ENCODE measurements around the gene SGCD.

SGCD gene

DNA sequence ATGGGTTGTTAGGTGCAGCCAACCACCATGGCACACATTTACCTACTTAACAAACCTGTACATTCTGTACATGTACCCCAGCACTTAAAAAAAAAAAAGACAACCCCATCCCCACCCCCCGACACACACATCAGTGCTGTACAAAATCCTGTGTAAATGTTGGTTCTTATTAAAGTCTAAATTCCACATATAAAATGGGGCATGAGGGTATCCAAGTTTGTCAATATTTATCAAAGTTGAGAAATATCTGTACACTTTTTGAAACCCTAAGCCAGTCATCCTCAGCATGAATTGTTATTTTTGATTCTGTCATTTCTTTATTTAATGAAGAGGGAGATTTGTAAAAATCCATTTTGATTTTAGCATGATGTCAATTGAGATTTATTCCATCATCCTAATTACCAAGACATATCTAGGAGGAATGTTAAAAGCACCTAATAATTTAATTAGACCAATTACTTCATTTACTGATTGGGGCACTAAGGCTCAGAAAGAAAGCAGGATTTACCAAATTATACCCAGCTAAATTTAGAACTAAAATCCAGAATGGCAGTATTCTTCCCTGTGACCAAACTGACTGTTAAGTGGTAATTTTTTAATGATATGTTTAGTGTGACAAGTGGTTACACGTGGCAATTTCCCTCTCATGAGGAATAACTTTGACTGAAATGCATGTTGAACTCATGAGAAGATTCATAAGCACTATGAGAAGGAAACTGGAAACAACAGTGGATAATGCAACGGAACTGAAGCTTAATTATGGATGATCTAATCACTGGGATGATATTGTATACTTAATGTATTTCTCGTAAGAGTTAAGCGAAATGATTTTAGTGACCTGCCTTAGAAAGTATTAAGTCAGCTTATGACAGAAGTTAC lies 195.9 kb downstream of the SGCD start:
- DNase-seq: no peak

DNA sequence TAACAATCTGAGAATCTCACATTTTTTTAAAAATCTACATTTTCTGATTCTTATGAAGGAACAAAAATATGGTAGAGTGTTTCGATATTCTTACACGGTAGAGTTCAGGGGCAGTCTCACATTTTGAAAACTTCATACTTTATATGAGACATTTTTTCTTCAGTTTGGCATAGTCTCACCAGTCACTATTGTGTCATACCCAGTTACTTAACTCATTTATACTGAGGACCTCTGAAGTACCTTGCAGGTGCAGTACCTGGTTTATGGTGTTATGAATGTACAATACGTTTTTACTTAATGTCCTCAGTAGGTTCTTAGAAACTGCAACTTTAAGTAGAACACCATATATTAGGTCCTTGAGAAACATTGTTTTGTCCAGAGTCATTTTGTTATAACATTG lies 196.6 kb downstream of the SGCD start:
- DNase-seq: no peak

DNA sequence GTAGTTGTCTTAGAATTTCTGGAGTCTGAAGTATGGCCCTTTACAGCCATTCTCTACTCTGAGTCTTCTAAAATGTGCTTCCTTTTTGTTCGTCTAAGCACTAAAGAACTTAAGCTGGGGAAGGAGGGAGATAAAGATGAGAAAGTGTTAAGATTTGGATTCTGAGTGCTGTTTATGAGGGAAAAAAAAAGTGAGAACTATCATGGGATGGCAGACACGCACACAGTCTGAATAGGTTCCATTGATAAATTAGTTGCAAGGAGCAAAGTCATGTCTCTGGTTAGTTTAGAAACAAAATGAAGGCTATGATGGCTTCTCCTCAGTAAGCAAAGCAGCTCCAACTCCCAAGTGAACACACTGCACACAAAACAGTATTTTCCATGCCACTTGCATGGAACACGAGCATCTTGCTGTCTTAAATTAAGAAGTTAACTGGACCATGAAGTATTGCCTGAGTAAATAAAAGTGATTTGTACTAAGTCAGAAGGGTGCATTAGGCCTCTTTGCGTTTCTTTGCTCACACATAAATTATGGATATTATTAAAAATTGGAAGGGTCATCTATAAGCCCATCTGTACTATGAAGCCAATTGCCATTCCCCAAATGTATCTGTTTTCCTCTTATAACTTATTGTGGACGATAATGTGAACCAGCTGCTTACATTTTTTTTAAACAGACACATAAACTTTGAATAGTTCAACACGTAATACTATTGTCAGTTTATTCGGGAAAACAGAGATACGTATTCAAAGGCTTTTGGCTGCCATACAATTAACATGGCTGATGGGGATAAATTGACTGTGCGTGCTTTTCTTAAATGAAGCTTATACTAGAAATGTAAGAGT lies 199.3 kb downstream of the SGCD start:
- DNase-seq: no peak

DNA sequence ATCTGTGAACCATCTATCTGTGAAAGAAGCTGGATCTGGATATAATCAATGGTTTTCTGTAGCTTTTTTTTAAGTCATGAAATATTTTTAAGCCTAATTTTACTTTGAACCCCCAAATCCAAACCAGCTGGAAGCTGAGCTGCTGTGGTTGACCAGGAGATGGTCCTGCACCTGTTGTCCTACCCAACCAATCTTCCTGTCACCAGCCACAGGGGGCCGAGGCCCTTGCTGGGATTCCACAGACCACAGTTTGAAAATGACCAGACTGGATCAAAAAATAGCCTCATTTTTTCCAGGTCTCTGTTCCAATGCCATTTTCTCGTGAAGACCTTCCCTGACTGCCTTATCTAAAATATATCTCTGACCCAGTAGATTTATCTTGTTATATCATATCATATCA lies 200.6 kb downstream of the SGCD start:
- no peak for DNase-seq

DNA sequence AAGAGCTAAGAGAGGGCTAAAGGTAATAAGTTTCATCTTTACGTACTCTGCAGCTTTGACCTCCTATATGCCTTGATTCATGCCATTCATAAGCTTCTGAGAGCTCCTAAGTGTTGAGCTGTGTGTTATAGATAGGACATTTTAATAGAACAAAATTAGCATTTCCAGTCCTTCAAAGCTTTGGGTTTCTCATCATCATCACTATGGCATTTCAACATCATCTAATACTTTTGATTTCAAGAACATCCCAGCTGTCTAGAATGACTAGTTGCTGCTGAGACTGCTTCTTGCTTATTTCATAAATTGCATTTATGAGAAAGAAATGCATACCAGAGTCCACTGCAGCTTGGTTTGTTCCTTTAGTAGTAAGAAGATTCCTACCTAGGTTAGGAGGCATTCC lies 201.7 kb downstream of the SGCD start:
- DNase-seq: no peak

DNA sequence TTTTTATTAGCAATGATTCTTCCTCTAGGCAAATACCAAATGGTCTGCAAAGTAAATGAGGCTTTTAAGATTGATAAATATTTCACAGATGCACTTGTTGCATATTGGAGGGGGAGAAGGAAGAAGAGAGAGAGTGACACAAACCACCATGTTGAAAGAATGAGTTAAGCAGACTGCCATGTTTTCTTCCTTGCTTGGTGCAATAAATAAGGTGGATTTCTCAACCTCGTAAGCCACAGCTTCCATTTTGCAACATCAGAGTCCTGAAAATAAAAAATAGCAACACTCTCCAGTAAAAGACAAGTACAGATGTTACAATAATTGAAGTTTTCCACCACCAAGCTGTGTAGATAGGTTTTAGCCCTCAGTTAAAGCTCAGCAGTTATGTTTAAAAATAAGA lies 202.9 kb downstream of the SGCD start:
- no peak for DNase-seq

DNA sequence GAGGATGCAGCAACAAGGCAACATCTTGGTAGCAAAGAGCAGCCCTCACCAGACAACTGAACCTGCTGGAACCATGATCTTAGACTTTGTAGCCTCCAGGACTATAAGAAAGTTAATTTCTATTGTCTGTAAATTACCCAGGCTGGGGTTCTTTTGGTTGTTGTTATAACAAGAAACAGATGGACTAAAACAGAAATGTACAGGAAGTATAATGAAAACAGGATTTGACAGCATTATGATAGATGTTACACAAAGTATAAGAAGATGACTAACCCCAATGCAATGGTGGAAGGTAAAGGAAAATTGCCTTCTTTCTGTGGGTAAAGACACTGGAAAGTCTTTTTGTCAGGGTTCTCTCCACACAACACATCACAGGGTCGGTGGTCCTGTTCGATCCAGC lies 204.2 kb downstream of the SGCD start:
- DNase-seq: no peak

DNA sequence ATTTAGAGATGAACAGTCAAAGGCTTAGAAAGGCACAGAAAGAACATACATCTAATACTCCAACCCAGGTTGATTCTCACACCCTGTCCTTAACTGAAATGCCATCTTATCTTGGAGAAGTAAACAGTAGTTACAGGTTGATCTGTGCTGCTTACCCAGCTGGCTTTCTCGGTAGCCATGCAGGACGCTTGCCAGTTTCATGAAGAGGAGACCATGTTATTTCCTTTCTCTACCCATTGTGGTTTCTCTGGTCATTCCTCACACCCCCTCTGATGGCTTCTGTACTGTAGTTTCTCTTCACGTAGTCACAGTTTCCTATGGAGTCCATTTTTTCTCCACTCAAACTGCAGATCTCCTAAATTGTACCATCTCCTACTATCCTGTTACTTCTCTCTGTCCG lies 206.0 kb downstream of the SGCD start:
- DNase-seq: no peak

DNA sequence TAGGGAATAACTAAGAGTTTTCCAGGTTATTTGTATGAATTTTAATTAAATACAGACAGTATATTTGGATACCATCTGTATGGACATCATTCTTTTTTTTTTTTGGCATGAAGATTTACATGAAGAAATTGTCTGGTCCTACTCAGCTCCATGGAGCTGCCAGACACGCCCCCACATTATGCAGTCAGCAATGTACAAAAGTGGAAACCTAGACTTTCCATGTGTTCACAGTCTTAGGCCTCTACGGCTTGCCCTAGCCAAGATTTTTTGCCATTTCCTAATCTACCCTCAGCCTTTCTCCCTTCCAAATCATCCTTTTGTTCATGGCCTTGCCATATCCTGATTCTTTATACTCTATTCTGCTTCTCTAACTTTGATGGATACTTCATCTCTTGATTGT lies 207.1 kb downstream of the SGCD start:
- no peak for DNase-seq

DNA sequence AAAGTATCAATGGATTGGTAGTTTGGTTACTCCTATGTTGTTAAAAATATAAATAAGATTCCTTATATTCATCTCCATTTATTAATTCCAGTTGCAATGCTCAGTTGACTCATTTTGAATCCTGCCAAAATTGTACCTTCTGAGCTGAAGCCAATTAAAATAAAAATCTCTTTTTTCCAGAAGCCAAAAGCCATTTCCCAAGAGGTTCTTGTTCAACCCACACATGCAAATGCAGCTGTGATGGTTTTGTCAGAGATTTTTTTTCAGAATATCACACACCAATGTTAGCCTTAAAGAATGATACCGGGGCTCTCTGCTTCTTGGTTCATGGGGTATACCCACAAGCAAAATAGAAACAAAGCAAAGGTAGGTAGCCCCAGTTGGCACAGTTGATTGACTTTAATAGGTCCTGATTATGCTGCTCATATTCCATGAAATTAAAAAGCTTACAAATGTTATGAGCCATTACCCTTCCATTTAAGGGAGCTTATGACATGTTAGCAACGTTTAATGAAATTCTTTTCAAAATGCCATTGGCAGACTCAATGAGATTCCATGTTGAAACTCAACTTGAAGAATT lies 208.0 kb downstream of the SGCD start:
- DNase-seq: no peak

DNA sequence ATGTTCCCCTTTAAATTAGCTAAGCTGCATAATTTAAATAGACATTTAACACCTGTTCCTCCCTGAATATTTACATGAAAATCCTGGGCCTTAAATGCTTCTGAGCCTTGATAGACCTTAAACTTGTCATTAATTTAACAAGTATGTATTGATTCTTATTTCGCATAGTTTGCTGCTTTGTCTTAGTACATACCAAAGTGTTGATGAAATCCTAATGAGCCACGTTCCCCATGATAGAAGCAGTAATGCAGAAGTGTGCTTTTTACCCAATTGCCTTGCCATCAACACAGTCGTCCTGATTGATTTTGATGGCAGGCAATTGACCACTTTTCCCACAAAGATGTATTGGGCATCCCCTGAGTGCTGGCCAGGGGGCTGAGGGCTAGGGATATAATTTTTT lies 213.5 kb downstream of the SGCD start:
- no peak for DNase-seq

DNA sequence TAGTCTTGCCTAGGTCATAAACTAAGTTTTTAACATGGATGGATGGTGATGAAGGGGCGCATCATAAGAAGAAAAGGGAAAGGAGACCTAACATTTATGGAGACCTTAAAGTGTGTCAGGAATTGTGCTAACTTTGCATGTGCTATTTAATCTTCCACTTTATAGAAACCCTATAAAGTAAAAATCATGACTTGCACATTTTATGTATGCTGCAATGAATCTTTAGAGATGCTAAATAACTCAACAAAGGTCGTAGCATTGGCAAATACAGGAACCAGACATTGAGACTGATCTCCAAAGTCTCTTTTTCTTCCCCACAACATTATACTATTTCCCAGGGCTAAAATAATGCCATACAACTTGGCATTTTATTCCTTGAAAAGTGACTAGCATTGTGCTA lies 214.6 kb downstream of the SGCD start:
- no peak for DNase-seq

DNA sequence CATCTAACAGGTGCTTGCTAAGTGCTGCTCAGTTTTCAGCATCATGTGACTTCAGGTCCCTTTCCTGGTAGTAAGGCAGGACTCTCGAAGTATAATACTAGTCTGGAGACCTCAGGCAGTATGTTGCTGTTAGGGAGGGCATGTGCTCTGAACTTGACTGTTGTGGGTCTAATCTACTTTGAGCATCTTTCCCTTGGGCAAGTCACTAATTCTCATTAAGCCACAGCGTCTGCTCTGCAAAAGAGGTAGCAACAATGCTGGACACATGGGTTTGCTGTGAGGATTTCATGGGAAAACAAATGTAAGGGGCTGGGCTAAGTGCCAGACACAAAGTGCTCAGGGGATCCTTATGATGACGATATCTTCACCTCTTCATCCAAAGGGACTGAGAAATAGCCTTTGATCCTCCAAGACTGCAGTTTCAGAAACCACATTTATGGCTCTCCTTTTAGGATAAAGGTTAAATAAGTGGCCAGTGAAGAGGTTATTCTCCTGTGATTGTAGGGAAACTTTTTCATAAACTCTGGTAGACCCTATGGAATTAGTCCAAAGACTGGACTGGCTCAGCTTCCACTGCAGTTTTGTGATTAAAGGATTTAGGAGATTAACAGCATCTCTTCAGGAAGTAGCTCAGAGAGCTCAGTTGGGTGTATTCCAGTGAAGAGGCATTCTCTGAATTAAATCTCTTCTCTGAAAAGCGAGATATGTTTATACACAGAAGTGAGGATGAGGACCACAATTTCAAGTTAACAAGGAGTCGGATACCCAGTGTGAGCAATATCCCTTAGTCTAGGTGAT lies 216.6 kb downstream of the SGCD start:
- DNase-seq: no peak

DNA sequence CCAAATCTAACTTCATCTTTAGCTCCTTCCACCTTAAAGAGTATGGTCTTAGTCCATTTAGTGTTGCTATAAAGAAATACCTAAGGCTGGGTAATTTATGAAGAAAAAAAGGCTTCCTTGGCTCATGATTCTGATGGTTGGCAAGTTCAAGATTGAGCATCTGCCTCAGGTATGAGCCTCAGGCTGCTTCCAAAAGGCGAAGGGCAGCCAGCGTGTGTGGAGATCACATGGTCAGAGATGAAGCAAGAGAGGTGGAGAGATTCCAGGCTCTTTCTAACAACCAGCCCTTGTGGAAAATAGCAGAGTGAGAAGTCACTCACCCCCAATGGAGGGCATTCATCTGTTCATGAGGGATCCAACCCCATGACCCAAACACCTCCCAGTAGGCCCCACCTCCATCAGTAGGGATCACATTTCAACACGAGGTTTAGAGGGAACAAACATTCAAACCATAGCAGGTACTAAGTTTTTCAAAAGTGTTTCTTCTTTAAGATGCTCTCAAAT lies 225.9 kb downstream of the SGCD start:
- no peak for DNase-seq

DNA sequence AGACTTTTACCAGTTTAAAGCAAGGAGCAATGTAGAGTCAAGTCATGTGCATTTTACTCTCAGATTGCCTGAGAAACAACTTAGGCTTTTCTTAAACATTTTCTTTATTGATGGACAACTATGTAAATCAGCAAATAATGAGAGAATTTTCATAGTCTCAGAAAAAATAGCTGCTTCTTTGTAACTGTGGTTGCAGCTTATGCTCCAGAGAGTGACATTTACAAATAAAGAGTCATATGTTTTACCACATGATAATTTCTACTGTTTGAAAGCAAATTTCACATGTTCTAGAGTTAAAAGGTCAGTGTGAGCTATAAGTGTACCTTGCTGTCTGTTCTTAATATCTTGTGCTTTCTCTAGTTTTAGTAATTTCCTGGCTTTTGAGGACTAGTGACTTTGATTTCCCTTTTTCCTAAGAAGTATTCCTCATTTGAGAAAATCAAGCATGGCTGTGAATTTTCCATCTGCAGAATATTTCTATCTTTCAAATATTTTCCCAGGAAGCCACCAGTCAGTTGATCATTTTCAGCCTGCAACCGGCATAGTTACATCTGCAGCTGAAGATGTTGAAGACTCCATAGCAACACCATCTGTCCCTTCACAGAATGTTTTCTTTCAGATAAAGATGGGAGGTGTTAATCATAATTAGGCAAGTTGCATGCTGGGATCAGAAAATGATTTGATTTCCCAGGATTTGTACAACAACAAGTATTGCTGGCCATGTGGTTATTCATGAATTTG lies 229.9 kb downstream of the SGCD start:
- DNase-seq: no peak

DNA sequence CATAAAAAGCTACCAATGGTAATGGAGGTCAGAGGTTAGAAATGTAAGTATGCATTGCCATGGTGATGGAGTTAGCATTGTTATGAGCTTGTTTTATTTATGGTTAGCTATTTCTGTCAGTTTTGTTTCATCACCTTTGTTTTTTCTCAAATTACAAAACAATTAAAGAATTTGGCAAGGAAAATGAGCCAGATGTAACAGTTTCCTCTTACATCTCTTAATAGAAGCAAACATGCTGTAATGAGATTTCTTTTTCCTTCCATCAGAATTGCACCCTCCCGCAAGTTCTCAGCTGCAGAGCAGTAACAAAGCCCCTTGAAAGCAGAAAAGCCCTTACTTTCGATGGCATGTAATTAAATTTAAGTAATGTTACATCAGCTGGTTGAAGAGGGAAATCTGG lies 233.0 kb downstream of the SGCD start:
- no peak for DNase-seq

DNA sequence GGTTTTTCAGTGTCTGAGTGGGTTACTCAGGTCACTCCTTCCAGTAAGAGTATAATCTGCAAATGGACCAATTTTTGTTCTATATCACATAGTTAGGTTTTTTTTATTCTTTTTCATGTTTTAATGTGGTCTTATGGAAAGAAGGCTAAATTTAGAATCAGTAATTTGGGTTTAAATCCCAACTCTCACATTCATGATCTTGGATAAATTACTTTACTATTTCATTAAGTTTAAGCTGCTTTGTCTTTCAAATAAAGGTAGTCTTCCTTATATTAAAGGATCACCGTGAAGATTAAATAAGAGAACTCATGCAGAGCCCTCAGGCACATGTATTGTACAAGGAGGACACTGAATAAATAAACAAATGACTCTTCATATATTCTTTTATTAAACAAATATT lies 234.7 kb downstream of the SGCD start:
- DNase-seq: no peak

DNA sequence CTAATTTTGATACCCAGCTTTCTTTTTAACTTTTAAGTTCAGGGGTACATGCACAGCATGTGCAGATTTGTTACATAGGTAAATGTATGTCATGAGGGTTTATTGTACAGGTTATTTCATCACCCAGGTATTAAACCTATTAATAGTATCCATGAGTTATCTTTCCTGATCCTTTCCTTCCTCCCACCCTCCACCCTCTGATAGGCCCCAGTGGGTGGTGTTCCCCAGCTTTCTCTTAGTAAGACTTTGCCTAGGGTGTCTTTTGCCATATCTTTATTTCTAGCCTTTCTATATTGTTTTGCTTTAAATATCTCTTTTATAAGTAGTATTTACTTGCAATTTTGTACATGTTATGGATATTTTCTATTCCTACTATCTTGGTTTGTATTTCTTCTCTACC lies 243.7 kb downstream of the SGCD start:
- no peak for DNase-seq

DNA sequence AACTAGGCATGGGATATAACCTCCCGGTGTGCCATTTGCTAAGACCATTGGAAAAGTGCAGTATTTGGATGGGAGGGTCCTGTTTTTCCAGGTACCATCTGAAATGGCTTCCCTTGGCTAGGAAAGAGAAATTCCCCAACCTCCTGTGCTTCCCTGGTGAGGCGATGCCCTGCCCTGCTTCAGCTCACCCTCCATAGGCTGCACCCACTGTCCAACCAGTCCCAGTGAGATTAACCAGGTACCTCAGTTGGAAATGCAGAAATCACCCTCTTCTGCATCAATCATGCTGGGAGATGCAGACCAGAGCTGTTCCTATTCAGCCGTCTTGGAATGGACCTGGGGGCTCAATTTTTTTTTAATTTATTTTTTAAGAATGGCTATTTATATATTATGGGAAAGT lies 254.8 kb downstream of the SGCD start:
- DNase-seq: no peak

DNA sequence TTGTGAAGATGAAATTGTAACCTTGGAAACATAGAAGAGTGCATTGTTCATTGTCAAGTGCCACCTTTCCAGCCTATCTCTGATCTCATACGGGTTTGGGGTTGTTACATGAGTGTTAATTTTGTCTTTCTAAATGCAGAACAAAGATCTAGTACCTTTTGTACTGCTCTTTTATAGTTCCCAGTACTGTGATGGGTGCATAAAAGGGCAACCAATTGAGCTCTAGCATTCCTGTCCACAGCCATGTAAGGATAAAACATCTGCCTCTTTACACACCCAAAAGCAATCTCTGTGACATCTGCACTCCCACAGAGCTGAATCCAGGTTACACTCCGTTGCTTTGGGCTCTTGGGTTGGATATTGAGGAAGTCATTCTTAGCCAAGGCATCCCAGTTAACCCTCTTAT lies 255.2 kb downstream of the SGCD start:
- DNase-seq: no peak

DNA sequence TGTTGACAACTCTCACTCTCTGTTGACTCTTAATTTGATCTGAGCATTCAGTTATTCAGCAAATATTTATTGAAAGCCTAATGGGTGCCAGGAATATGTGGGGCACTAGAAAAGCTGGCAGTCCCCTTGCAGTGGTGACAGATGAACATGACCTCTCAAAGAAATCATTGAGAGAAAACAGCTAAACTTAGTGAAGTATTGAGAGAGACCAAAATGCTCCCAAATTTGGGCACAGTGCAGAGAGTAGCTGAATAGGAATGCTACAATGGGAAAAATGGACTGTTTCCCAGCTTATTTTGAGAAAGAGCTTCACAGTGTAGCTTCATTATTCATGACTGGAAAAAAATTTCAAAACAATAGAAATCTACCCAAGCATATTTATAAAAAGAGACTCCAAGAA lies 257.9 kb downstream of the SGCD start:
- peak in 1 of 2 donors; percentile 75 for DNase-seq

DNA sequence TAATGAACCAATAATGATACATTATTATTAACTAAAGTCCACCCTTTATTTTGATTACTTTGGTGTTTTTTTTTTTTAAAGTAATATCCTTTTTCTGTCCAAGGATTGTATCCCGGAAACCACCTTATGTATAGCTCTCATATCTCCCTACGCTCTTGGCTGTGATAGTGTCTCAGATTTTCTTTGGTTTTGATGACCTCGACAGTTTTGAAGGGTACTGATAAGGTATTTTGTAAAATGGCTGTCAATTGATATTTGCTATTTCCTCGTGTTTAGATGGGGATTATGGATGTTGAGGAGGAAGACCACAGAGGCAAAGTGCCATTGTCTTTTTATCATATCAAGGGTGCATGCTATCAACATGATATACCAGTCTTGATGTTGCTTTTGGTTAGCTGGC lies 259.0 kb downstream of the SGCD start:
- DNase-seq: no peak

All from hippocampal formation (tissue), 2 donors.